ENCODE measurements around the gene PHYHD1. TPM values are rescaled to one million over a fixed set of nuclear protein-coding genes. Genes with fewer than 3 reads are reported as not detected.

PHYHD1 gene
- polyA plus RNA-seq, 12 donors = 30.7 to 50.2 (median 39.8) TPM; not detected in 1

- DNase-seq = no peak
These were observed 21.0 kb upstream of the PHYHD1 start for GRCh38 chr9:128899566-128900322.

GRCh38 chr9:128901379-128901778, 19.4 kb upstream of the PHYHD1 start:
- DNase-seq = no peak

GRCh38 chr9:128901822-128902221, 19.0 kb upstream of the PHYHD1 start:
- no peak for DNase-seq

- no peak for DNase-seq
These were observed 18.3 kb upstream of the PHYHD1 start for GRCh38 chr9:128902351-128903078.

GRCh38 chr9:128903079-128903461, 17.7 kb upstream of the PHYHD1 start:
- no peak for DNase-seq

GRCh38 chr9:128903871-128904620, 16.7 kb upstream of the PHYHD1 start:
- no peak for DNase-seq

GRCh38 chr9:128905964-128906363, 14.8 kb upstream of the PHYHD1 start:
- no peak for DNase-seq

- no peak for DNase-seq
These were observed 14.0 kb upstream of the PHYHD1 start for GRCh38 chr9:128906741-128907140.

- DNase-seq = no peak
These were observed 12.4 kb upstream of the PHYHD1 start for GRCh38 chr9:128908372-128908771.

GRCh38 chr9:128909859-128910258, 10.9 kb upstream of the PHYHD1 start:
- no peak for DNase-seq

- no peak for DNase-seq
These were observed 9.9 kb upstream of the PHYHD1 start for GRCh38 chr9:128910906-128911305.

- peak; percentile 35 for DNase-seq
These were observed 9.2 kb upstream of the PHYHD1 start for GRCh38 chr9:128911529-128912035.

GRCh38 chr9:128912270-128912853, 8.4 kb upstream of the PHYHD1 start:
- DNase-seq = no peak

GRCh38 chr9:128913048-128913900, 7.5 kb upstream of the PHYHD1 start:
- no peak for DNase-seq

- DNase-seq = no peak
These were observed 6.6 kb upstream of the PHYHD1 start for GRCh38 chr9:128913995-128914772.

- DNase-seq = no peak
These were observed 4.6 kb upstream of the PHYHD1 start for GRCh38 chr9:128916204-128916603.

GRCh38 chr9:128916745-128917144, 4.0 kb upstream of the PHYHD1 start:
- DNase-seq = no peak

- DNase-seq = peak; percentile 82
These were observed 3.5 kb upstream of the PHYHD1 start for GRCh38 chr9:128917151-128917849.

GRCh38 chr9:128918921-128919320, 1.9 kb upstream of the PHYHD1 start:
- DNase-seq = no peak
